Uterus (tissue), 4 donors: ENCODE data around the gene HERC5. TPM values are rescaled to one million over a fixed set of nuclear protein-coding genes. Genes with fewer than 3 reads are reported as not detected.

Source experiments
- DNase-seq, 2 donors: peaks; one replicate each; pipeline ENCODE4 v3.0.0-alpha.2; 2019 to 2020
- H3K27ac ChIP-seq, 2 donors: fragments of 200-600 bp; sonication (generic); 1 replicate in 1 of 2; 2 replicates in 1 of 2; pipeline ENCODE4 v1.5.1; 2016 to 2018
- H3K27me3 ChIP-seq, 2 donors: fragments of 200-600 bp; sonication (generic); one replicate each; pipeline ENCODE4 v1.5.1; 2018 to 2019; ENCODE audit warnings: control low read depth in 1 of 2
- H3K36me3 ChIP-seq, 2 donors: fragments of 200-600 bp; sonication (generic); one replicate each; pipeline ENCODE4 v1.5.1; 2019; ENCODE audit warnings: control low read depth in 1 of 2
- H3K4me1 ChIP-seq, 2 donors: fragments of 200-600 bp; sonication (generic); one replicate each; pipeline ENCODE4 v1.5.1; 2018 to 2019; ENCODE audit warnings: control low read depth in 1 of 2
- H3K4me3 ChIP-seq, 2 donors: fragments of 200-600 bp; sonication (generic); 1 replicate in 1 of 2; 2 replicates in 1 of 2; pipeline ENCODE4 v1.5.1; 2018 to 2019; ENCODE audit warnings: mild to moderate bottlenecking in 1 of 2
- H3K9me3 ChIP-seq, 2 donors: fragments of 200-600 bp; sonication (generic); one replicate each; pipeline ENCODE4 v1.5.1; 2019; ENCODE audit warnings: control low read depth in 1 of 2
- CTCF ChIP-seq, 4 experiments: fragments of 200-600 bp in 2 of 4; fragments of 450-650 bp in 2 of 4; sonication (generic) in 2 of 4; IDR thresholded peaks; one replicate each; pipeline ENCODE4 v1.5.1; 2016 to 2019; ENCODE audit warnings: antibody characterized with exemption in 4 of 4, mild to moderate bottlenecking in 2 of 4, moderate library complexity in 1 of 4
- POLR2A ChIP-seq, 2 donors: fragments of 450-650 bp; IDR thresholded peaks; one replicate each; pipeline ENCODE4 v1.6.1; 2016; ENCODE audit warnings: antibody characterized with exemption in 2 of 2, mild to moderate bottlenecking in 1 of 2, moderate library complexity in 1 of 2
- intact Hi-C: fragments of 100-400 bp; cut with DNase I; formaldehyde crosslinking; loops from one replicate; pipeline ENCODE4 v1.15.1; 2023; ENCODE audit warnings: low total_unique reads
- total RNA-seq, 4 donors: library from RNA; depleted of rRNA in 3 of 4; stranded (reverse); fragments of >200 nt in 3 of 4; gene quantifications; one replicate each; pipeline versions ENCODE4 v1.1.0 to v1.2.4, GENCODE V29; 2014 to 2023
- donor health status: DM: yes; HTN: yes; CAD: no.

The HERC5 gene
- 10 to 100 TPM in 2 of 4 donors, 1 to 10 TPM in 2; 4.3 to 23.7 (median 10.6) TPM for total RNA-seq

GRCh38 chr4:88456670-88457306 is at the start of gene HERC5:
Gene HERC5 (plus strand): TSS chr4:88457119. CDS start chr4:88457270, 151 bp downstream.
- intact Hi-C loops, result loop anchor here (10.0 kb wide), 1 partner anchor 82 kb away; the partner anchor contains the start of gene HERC6
- no peaks in the 10 kb centered on the region for H3K4me1 ChIP-seq
- TF ChIP-seq CTCF (IDR thresholded peaks at IDR 0.05) (peak; percentile 70 to 85 (median 79)), POLR2A (IDR thresholded peaks at IDR 0.05) (peak; percentile 80 to 81)
- H3K27me3 ChIP-seq, result no peaks in the 10 kb centered on the region
- H3K9me3 ChIP-seq, result no peaks in the 10 kb centered on the region
- DNase-seq, result peak; percentile 90 to 93
- no peaks in the 10 kb centered on the region for H3K36me3 ChIP-seq
- peak within 1 kb of the TSS; percentile 52 to 79 for H3K4me3 ChIP-seq
- H3K27ac ChIP-seq, result peak within 1 kb of the TSS; percentile 89 to 96

DNA sequence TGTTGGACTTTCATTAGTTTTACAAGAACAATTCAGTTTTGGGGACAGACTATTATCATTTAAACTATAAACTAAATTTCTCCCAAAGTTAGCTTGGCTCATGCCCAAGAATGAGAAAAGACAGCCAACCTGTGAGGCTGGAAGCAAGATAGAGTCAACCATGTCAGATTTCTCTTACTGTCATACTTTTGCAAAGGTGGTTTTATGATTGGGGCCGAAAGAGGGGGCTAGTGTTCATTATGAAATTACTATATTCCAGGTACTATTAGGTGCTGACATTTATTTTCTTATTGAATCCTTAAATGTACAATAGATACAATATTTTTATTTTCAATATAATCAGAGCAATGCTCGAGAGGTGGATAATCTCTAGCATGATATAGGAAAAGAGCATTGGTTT is 47.7 kb upstream of the HERC5 start:
- TF ChIP-seq POLR2A (IDR thresholded peaks at IDR 0.05) (no peak), CTCF (IDR thresholded peaks at IDR 0.05) (no peak)
- no peaks in the 10 kb centered on the region for H3K36me3 ChIP-seq
- H3K27me3 ChIP-seq, result no peaks in the 10 kb centered on the region
- H3K27ac ChIP-seq, result no peak overlapping the region
- no peak for DNase-seq
- H3K9me3 ChIP-seq, result no peaks in the 10 kb centered on the region
- intact Hi-C loops, result no loop called here
- no peak overlapping the region for H3K4me3 ChIP-seq
- H3K4me1 ChIP-seq, result no peaks in the 10 kb centered on the region

DNA sequence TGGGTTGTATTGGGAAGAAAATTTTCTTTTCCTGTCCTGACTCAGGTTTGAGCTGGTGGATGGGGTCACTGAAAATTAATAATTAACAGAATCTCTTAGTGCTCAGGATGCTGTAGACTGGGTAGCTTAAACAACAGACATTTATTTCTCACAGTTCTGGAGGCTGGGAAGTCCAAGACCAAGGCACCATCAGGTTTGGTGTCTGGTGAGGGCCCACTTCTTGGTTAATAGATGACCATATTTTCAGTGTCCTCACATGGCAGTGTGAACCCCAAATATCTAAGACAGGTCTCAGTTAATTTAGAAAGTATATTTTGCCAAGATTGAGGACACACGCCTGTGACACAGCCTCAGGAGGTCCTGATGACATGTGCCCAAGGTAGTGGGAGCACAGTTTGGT is 47.1 kb upstream of the HERC5 start:
- Histone ChIP-seq H3K9me3 (no peaks in the 10 kb centered on the region), H3K4me1 (no peaks in the 10 kb centered on the region), H3K27ac (no peak overlapping the region), H3K27me3 (no peaks in the 10 kb centered on the region), H3K36me3 (no peaks in the 10 kb centered on the region), H3K4me3 (no peak overlapping the region)
- intact Hi-C loops, result no loop called here
- TF ChIP-seq CTCF (IDR thresholded peaks at IDR 0.05) (no peak), POLR2A (IDR thresholded peaks at IDR 0.05) (no peak)
- no peak for DNase-seq

GRCh38 chr4:88411491-88412096 is 45.3 kb upstream of the HERC5 start:
- Histone ChIP-seq H3K27ac (no peak overlapping the region), H3K4me3 (no peak overlapping the region), H3K36me3 (no peaks in the 10 kb centered on the region), H3K4me1 (no peaks in the 10 kb centered on the region), H3K9me3 (no peaks in the 10 kb centered on the region), H3K27me3 (no peaks in the 10 kb centered on the region)
- intact Hi-C loops, result no loop called here
- TF ChIP-seq POLR2A (IDR thresholded peaks at IDR 0.05) (no peak), CTCF (IDR thresholded peaks at IDR 0.05) (no peak)
- DNase-seq, result no peak

DNA sequence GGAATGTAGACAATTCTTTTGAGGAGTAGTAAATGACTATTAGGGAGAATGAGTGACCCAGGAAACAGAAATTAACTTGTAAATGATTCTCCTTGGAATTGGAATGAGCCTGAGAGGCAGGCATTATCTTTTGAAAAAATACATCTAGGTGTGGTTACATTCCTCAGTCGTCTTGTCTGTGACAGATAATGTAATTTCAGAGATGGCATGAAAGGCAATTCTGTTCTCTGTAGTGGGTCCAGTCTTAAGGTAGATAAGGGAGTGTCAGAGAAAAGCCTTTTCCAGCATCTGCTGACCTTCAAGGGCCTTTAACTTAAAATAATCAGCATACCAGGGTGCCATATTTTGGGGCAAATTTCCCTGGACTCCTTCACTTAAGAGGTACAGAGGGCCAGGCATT is 43.1 kb upstream of the HERC5 start:
- no peak for DNase-seq
- Histone ChIP-seq H3K27me3 (no peaks in the 10 kb centered on the region), H3K4me3 (no peak overlapping the region), H3K27ac (no peak overlapping the region), H3K36me3 (no peaks in the 10 kb centered on the region), H3K9me3 (no peaks in the 10 kb centered on the region), H3K4me1 (no peaks in the 10 kb centered on the region)
- TF ChIP-seq POLR2A (IDR thresholded peaks at IDR 0.05) (no peak), CTCF (IDR thresholded peaks at IDR 0.05) (no peak)
- intact Hi-C loops, result no loop called here
